ENCODE data around the gene FLNB.

The FLNB gene

DNA sequence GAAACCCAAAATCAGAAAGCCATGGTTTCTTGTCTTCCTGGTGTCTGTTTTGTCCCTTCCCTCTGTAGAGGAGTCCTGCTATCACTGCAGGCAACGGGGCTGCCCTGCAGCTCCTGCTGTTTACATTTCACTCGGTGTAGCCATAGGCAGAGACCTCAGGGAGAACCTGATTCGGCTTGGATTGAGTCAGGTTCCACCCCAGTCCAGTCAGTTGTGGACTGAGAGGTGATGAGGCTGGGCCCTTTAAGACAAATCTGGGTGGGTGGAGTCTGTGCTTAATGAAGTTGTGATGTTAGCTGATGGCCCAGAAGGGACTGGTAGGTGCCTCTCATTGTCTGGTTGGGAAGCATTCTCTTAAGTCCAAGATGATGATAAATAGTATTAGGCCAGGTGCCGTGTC, 35.7 kb downstream of the FLNB start:
- no peaks in the 10 kb centered on the region for H3F3A ChIP-seq (ENCODE audit: low read depth)
- no peak overlapping the region for H3K4me2 ChIP-seq (ENCODE audit: low read depth, low read length, poor library complexity, severe bottlenecking)
- H3K9me2 ChIP-seq (replicated peaks; ENCODE audit: low read depth, low read length): no peaks in the 10 kb centered on the region
- H4K20me1 ChIP-seq (ENCODE audit: insufficient read depth, low read length, poor library complexity, severe bottlenecking): no peaks in the 10 kb centered on the region
- TF ChIP-seq, protein P1, sequence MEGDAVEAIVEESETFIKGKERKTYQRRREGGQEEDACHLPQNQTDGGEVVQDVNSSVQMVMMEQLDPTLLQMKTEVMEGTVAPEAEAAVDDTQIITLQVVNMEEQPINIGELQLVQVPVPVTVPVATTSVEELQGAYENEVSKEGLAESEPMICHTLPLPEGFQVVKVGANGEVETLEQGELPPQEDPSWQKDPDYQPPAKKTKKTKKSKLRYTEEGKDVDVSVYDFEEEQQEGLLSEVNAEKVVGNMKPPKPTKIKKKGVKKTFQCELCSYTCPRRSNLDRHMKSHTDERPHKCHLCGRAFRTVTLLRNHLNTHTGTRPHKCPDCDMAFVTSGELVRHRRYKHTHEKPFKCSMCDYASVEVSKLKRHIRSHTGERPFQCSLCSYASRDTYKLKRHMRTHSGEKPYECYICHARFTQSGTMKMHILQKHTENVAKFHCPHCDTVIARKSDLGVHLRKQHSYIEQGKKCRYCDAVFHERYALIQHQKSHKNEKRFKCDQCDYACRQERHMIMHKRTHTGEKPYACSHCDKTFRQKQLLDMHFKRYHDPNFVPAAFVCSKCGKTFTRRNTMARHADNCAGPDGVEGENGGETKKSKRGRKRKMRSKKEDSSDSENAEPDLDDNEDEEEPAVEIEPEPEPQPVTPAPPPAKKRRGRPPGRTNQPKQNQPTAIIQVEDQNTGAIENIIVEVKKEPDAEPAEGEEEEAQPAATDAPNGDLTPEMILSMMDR (conservative IDR thresholded peaks at IDR 0.05; ENCODE audit: low read length): no peak
- no peak for TF ChIP-seq EZH2phosphoT487 (IDR thresholded peaks at IDR 0.05; ENCODE audit: borderline replicate concordance)
- no peak overlapping the region for H3K4me3 ChIP-seq (ENCODE audit: low read length, poor library complexity, severe bottlenecking)
- no peak overlapping the region for H2AFZ ChIP-seq (ENCODE audit: low read length)
- no peaks in the 10 kb centered on the region for H3K9me3 ChIP-seq (ENCODE audit: insufficient read depth, low read depth, low read length)
- no peaks in the 10 kb centered on the region for H3K36me3 ChIP-seq (ENCODE audit: insufficient read depth, low read length)
- H3K9ac ChIP-seq (ENCODE audit: low read depth, low read length, poor library complexity, severe bottlenecking): no peak overlapping the region
- peaks cover 35% of the 10 kb centered on the region for H3K4me1 ChIP-seq (ENCODE audit: insufficient read depth, low read length, poor library complexity, severe bottlenecking)
- no peaks in the 10 kb centered on the region for H3K27me3 ChIP-seq (ENCODE audit: insufficient read depth, low read length, poor library complexity, severe bottlenecking)
- H3K79me2 ChIP-seq (ENCODE audit: insufficient read depth, low read length): peaks cover 31% of the 10 kb centered on the region; the same call in 1 of the 2 replicates

GRCh38 chr3:58044691-58045483, 36.7 kb downstream of the FLNB start:
- Histone ChIP-seq H2AFZ (ENCODE audit: low read length) (no peak overlapping the region), H3F3A (ENCODE audit: low read depth) (no peaks in the 10 kb centered on the region), H3K4me1 (ENCODE audit: insufficient read depth, low read length, poor library complexity, severe bottlenecking) (peaks cover 35% of the 10 kb centered on the region), H3K27me3 (ENCODE audit: insufficient read depth, low read length, poor library complexity, severe bottlenecking) (no peaks in the 10 kb centered on the region), H3K4me3 (ENCODE audit: low read length, poor library complexity, severe bottlenecking) (no peak overlapping the region), H3K9me3 (ENCODE audit: insufficient read depth, low read depth, low read length) (no peaks in the 10 kb centered on the region), H3K9me2 (replicated peaks; ENCODE audit: low read depth, low read length) (no peaks in the 10 kb centered on the region), H3K9ac (ENCODE audit: low read depth, low read length, poor library complexity, severe bottlenecking) (no peak overlapping the region), H3K79me2 (ENCODE audit: insufficient read depth, low read length) (peaks cover 25% of the 10 kb centered on the region; the same call in 1 of the 2 replicates), H3K36me3 (ENCODE audit: insufficient read depth, low read length) (no peaks in the 10 kb centered on the region), H3K4me2 (ENCODE audit: low read depth, low read length, poor library complexity, severe bottlenecking) (no peak overlapping the region), H4K20me1 (ENCODE audit: insufficient read depth, low read length, poor library complexity, severe bottlenecking) (no peaks in the 10 kb centered on the region)
- TF ChIP-seq EZH2phosphoT487 (IDR thresholded peaks at IDR 0.05; ENCODE audit: borderline replicate concordance): no peak
- TF ChIP-seq, protein P1 (conservative IDR thresholded peaks at IDR 0.05; ENCODE audit: low read length): no peak

DNA sequence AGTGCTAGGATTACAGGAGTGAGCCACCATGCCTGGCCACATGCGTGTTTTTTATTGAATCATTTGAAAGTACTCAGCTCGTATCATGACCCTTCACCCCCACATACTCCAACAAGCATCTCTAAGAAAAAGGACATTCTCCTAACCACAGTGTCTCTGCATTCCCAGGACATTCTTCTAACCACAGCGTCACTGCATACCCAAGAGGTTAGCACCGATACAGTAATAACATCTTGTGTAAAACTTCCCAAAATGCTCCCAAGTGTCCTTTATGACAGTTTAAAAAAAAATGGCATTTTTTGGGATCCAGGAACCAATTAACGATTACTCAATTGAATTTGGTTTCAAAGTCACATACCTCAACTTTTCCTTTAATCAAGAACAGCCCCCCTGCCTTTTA, 39.6 kb downstream of the FLNB start:
- Histone ChIP-seq H3K9me2 (replicated peaks; ENCODE audit: low read depth, low read length) (no peaks in the 10 kb centered on the region), H3K4me1 (ENCODE audit: insufficient read depth, low read length, poor library complexity, severe bottlenecking) (peaks cover 11% of the 10 kb centered on the region)
- TF ChIP-seq EZH2phosphoT487 (IDR thresholded peaks at IDR 0.05; ENCODE audit: borderline replicate concordance): no peak
- TF ChIP-seq, protein P1 (conservative IDR thresholded peaks at IDR 0.05; ENCODE audit: low read length): no peak

More for the DNA sequence above, 39.6 kb downstream of the FLNB start:
- Histone ChIP-seq H2AFZ (ENCODE audit: low read length) (no peak overlapping the region), H3K4me2 (ENCODE audit: low read depth, low read length, poor library complexity, severe bottlenecking) (no peak overlapping the region), H4K20me1 (ENCODE audit: insufficient read depth, low read length, poor library complexity, severe bottlenecking) (no peaks in the 10 kb centered on the region), H3K4me3 (ENCODE audit: low read length, poor library complexity, severe bottlenecking) (no peak overlapping the region), H3K79me2 (ENCODE audit: insufficient read depth, low read length) (peaks cover 21% of the 10 kb centered on the region; the same call in 1 of the 2 replicates), H3K9me3 (ENCODE audit: insufficient read depth, low read depth, low read length) (no peaks in the 10 kb centered on the region), H3K27me3 (ENCODE audit: insufficient read depth, low read length, poor library complexity, severe bottlenecking) (no peaks in the 10 kb centered on the region), H3K36me3 (ENCODE audit: insufficient read depth, low read length) (no peaks in the 10 kb centered on the region), H3F3A (ENCODE audit: low read depth) (no peaks in the 10 kb centered on the region), H3K9ac (ENCODE audit: low read depth, low read length, poor library complexity, severe bottlenecking) (no peak overlapping the region)

All from Loucy (cell line).